GM12872 (cell line): ENCODE data around the gene TPRN.

Experiments used
- CTCF ChIP-seq: IDR thresholded peaks from 3 replicates; pipeline ENCODE4 v1.5.1; 2011; ENCODE audit warnings: low read depth, mild to moderate bottlenecking, low read length, moderate library complexity; ENCODE audit not compliant: insufficient read depth

The TPRN gene

GRCh38 chr9:137150617-137151457, 49.7 kb downstream of the TPRN start:
- no peak for TF ChIP-seq CTCF

- TF ChIP-seq CTCF, result no peak
Measured at GRCh38 chr9:137149942-137150616, 50.5 kb downstream of the TPRN start.

- no peak for TF ChIP-seq CTCF
Measured at GRCh38 chr9:137149363-137149762, 51.2 kb downstream of the TPRN start.

- TF ChIP-seq CTCF, result no peak
Measured at GRCh38 chr9:137148661-137149060, 51.9 kb downstream of the TPRN start.

GRCh38 chr9:137148242-137148641, 52.3 kb downstream of the TPRN start:
- no peak for TF ChIP-seq CTCF

GRCh38 chr9:137147793-137148160, 52.8 kb downstream of the TPRN start:
- no peak for TF ChIP-seq CTCF

GRCh38 chr9:137147091-137147792, 53.3 kb downstream of the TPRN start:
- TF ChIP-seq CTCF, result no peak
